Sigmoid colon (tissue), 7 donors: Measurements from ENCODE around the gene ARHGAP8. TPM values are rescaled to one million over a fixed set of nuclear protein-coding genes. Genes with fewer than 3 reads are reported as not detected.

ENCODE experiments used
- DNase-seq: peaks from one replicate; pipeline ENCODE4 v3.0.0-alpha.2; 2019
- H3K27ac ChIP-seq, 4 donors: fragments of 200-600 bp; sonication (generic); one replicate each; pipeline ENCODE4 v1.5.1; 2016 to 2019; ENCODE audit warnings: mild to moderate bottlenecking in 1 of 4
- H3K27me3 ChIP-seq, 3 donors: fragments of 200-600 bp; sonication (generic); one replicate each; pipeline ENCODE4 v1.5.1; 2019; ENCODE audit warnings: mild to moderate bottlenecking in 1 of 3
- H3K36me3 ChIP-seq, 4 donors: fragments of 200-600 bp; sonication (generic); one replicate each; pipeline ENCODE4 v1.5.1; 2016 to 2019
- H3K4me1 ChIP-seq, 4 donors: fragments of 200-600 bp; sonication (generic); one replicate each; pipeline ENCODE4 v1.5.1; 2017 to 2019
- H3K4me3 ChIP-seq, 4 donors: fragments of 200-600 bp; sonication (generic); one replicate each; pipeline ENCODE4 v1.5.1; 2017 to 2019; ENCODE audit warnings: mild to moderate bottlenecking in 2 of 4, moderate library complexity in 1 of 4
- H3K9me3 ChIP-seq, 4 donors: fragments of 200-600 bp in 3 of 4; sonication (generic) in 3 of 4; one replicate each; pipeline versions ENCODE4 v1.5.1 to v1.6.1; 2013 to 2019
- EP300 ChIP-seq, 4 donors: sonication (generic); formaldehyde crosslinking; IDR thresholded peaks; one replicate each; pipeline ENCODE4 v1.6.1; 2017; ENCODE audit warnings: antibody characterized with exemption in 4 of 4
- POLR2A ChIP-seq, 2 donors: fragments of 450-650 bp; IDR thresholded peaks; one replicate each; pipeline ENCODE4 v1.6.1; 2016; ENCODE audit warnings: antibody characterized with exemption in 2 of 2, mild to moderate bottlenecking in 2 of 2, moderate library complexity in 2 of 2
- POLR2AphosphoS5 ChIP-seq, 4 donors: sonication (generic); formaldehyde crosslinking; IDR thresholded peaks; one replicate each; pipeline ENCODE4 v1.6.1; 2017; ENCODE audit warnings: antibody characterized with exemption in 4 of 4
- WGBS, 2 donors: extraction: QIAGEN DNeasy Blood & Tissue Kit; methylation state at CpG; one replicate each; pipeline ENCODE4 v1.1.7; 2013; 5-methylcytosine and 5-hydroxymethylcytosine counted together
- intact Hi-C: fragments of 100-400 bp; cut with DNase I; formaldehyde crosslinking; loops from one replicate; pipeline ENCODE4 v1.15.1; 2023
- polyA plus RNA-seq, 3 donors: library from polyadenylated mRNA; stranded (reverse); fragments of 200-250 nt; gene quantifications; one replicate each; pipeline ENCODE4 v1.2.3, GENCODE V29; 2013
- total RNA-seq, 4 donors: library from RNA; depleted of rRNA; stranded (reverse); fragments of >200 nt; gene quantifications; one replicate each; pipeline ENCODE4 v1.1.0, GENCODE V29; 2016
- TF ChIP-seq, protein P1 (sequence below), 4 experiments: fragments of 450-650 bp in 3 of 4; fragments of 200-600 bp in 1 of 4; IDR thresholded peaks; one replicate each; pipeline ENCODE4 v1.5.1; 2016 to 2019; ENCODE audit warnings: antibody characterized with exemption in 4 of 4, mild to moderate bottlenecking in 3 of 4, moderate library complexity in 2 of 4
- donor health status: healthy with polysubstance abuse.
- donor health status: Bipolar disorder and iron deficiency.
- donor health status: healthy.

ARHGAP8 gene
- total and polyA plus RNA-seq, 7 donors = 0.66 to 30.9 (median 6.0) TPM; not detected in 1

DNA sequence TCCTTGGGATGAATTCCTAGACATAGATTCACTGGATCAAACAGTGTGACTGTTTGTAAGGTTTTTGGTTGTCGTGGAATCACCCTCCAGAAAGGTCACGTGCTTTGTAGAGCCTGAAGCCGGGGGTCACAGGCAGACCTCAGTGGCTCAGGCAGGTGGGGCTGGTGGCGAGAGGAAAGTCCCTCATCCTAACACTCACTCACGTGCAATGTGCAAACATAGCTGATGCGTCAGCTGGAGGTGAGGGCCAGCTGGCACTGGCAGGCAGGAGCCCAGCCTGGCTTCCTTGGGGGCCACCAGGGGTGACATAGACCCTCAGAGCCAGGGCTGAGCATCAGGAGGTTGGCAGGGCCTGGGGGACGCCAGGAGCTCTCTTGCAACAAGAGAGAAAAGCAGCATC is 90.0 kb downstream of the ARHGAP8 start:
- no peak for TF ChIP-seq POLR2AphosphoS5 (IDR thresholded peaks at IDR 0.05)
- no peak for TF ChIP-seq POLR2A (IDR thresholded peaks at IDR 0.05)
- no peak for TF ChIP-seq EP300 (IDR thresholded peaks at IDR 0.05)
- TF ChIP-seq, protein P1, sequence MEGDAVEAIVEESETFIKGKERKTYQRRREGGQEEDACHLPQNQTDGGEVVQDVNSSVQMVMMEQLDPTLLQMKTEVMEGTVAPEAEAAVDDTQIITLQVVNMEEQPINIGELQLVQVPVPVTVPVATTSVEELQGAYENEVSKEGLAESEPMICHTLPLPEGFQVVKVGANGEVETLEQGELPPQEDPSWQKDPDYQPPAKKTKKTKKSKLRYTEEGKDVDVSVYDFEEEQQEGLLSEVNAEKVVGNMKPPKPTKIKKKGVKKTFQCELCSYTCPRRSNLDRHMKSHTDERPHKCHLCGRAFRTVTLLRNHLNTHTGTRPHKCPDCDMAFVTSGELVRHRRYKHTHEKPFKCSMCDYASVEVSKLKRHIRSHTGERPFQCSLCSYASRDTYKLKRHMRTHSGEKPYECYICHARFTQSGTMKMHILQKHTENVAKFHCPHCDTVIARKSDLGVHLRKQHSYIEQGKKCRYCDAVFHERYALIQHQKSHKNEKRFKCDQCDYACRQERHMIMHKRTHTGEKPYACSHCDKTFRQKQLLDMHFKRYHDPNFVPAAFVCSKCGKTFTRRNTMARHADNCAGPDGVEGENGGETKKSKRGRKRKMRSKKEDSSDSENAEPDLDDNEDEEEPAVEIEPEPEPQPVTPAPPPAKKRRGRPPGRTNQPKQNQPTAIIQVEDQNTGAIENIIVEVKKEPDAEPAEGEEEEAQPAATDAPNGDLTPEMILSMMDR (IDR thresholded peaks at IDR 0.05) = no peak
- Histone ChIP-seq H3K4me1 (no peaks in the 10 kb centered on the region), H3K4me3 (no peak overlapping the region), H3K9me3 (peaks cover 0 to 2% (median 0%) of the 10 kb centered on the region in 4 donors), H3K27me3 (peaks cover 0 to 10% (median 0%) of the 10 kb centered on the region in 3 donors), H3K36me3 (no peaks in the 10 kb centered on the region), H3K27ac (no peak overlapping the region)
- DNase-seq = no peak
- WGBS, 2 donors = 81 to 88% methylated on average over 7 of the region's 7 CpGs
- intact Hi-C loops = no loop called here

DNA sequence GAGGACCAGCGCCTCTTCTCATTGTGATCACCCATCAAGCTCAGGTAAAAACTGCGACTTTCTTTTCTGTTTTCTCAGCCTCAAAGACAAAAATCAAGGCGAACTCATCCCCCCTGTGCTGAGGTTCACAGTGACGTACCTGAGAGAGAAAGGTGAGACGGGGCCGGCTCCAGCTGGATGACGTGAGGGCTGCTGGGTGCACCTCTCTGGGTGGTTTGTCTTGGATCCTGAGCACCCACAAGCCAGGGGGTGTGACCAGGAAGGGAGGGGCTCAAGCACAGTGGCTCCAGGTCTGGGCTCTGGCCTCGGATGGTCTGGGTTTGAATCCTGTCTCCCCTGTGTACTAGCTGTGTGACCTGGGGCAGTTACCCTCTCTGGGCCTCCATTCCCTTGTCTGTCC is 92.8 kb downstream of the ARHGAP8 start:
- DNase-seq = no peak
- Histone ChIP-seq H3K9me3 (peaks cover 0 to 2% (median 0%) of the 10 kb centered on the region in 4 donors), H3K4me3 (no peak overlapping the region), H3K27me3 (peaks cover 0 to 6% (median 0%) of the 10 kb centered on the region in 3 donors), H3K27ac (no peak overlapping the region), H3K36me3 (no peaks in the 10 kb centered on the region), H3K4me1 (no peaks in the 10 kb centered on the region)
- intact Hi-C loops = no loop called here
- 94 to 95% methylated on average over 8 of the region's 8 CpGs for WGBS, 2 donors
- TF ChIP-seq, protein P1 (IDR thresholded peaks at IDR 0.05) = no peak
- no peak for TF ChIP-seq POLR2AphosphoS5 (IDR thresholded peaks at IDR 0.05)
- TF ChIP-seq POLR2A (IDR thresholded peaks at IDR 0.05) = no peak
- TF ChIP-seq EP300 (IDR thresholded peaks at IDR 0.05) = no peak

DNA sequence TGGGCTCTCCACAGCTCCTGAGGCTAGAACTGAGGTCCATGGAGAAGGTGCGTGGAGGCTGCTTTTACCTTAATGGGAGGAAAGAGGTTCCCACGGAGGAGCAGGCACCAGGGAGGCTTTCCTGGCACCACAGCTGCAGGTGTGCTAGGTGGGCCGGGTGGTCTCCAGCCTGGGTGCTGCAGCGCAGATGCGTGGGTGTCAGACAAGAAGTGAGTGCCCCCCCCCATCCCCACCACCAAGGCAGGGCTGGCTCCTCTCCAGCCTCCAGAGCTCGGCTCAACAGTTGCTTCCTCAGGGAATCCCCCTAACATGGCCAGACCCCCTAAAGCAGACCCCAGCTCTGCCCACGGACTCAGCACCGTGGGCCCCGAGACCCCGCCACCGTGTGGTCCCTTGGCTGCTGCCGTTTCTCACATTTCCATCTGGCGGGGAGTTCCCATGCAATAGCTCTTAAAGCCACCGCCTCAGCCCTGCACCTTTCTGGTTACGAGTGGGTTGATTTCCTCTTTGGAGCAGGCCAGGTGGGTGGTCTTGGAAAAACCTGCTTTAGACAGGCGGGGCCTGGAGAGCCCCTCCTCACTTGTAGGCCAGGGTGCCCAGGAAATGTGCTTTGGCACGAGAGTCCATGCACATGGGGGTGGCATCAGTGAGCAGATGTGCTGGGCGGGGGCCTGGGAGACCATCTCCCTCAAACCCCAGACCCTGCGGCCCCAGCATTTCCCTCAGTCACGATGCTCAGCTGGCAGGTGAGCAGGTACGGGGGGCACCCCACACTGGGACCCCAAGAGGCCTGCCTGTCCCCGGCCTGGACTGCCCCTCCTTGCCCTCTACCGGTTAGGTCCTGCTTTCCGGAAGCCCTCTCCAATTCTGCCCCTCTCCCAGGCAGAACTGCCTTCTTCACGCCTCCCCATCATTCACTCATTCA is 93.7 kb downstream of the ARHGAP8 start:
- 89 to 90% methylated on average over 25 of the region's 25 CpGs for WGBS, 2 donors
- no peaks in the 10 kb centered on the region for H3K4me1 ChIP-seq
- H3K36me3 ChIP-seq = no peaks in the 10 kb centered on the region
- no peak for TF ChIP-seq POLR2A (IDR thresholded peaks at IDR 0.05)
- TF ChIP-seq, protein P1 (IDR thresholded peaks at IDR 0.05) = no peak
- no peak for DNase-seq
- intact Hi-C loops = no loop called here
- peaks cover 0 to 2% (median 0%) of the 10 kb centered on the region in 4 donors for H3K9me3 ChIP-seq
- no peak overlapping the region for H3K4me3 ChIP-seq
- no peak overlapping the region for H3K27ac ChIP-seq
- H3K27me3 ChIP-seq = peaks cover 0 to 2% (median 0%) of the 10 kb centered on the region in 3 donors

DNA sequence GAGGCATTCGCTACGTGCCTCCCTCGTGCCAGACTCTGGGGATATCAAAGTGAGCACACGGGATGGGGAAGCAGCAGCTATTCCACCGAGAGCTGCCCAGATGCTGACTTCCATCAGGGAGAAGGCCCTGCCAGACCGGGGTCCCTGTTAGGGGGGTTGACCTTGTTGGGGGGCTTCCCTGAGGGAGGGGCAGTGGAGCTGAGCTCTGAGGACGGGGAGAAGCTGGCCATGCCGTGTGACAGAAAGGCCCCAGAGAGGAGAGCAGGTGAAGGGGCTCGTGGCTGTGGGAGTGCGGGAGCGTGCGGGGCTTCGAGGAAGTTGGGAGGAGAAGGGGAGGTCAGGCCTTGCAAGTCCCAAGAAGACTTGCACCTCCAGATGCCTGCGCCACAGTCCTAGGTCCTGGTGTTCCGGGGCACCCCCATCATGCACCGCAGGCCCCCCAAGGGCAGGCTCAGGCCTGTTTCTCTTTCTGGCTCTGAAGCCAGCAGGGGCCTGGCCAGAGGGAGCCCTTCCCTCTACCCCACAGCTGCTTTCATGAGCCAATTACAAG is 94.4 kb downstream of the ARHGAP8 start:
- H3K9me3 ChIP-seq = peaks cover 0 to 2% (median 0%) of the 10 kb centered on the region in 4 donors
- intact Hi-C loops = no loop called here
- no peaks in the 10 kb centered on the region for H3K27me3 ChIP-seq
- TF ChIP-seq, protein P1 (IDR thresholded peaks at IDR 0.05) = no peak
- TF ChIP-seq POLR2A (IDR thresholded peaks at IDR 0.05) = no peak
- 91 to 94% methylated on average over 16 of the region's 16 CpGs for WGBS, 2 donors
- H3K36me3 ChIP-seq = no peaks in the 10 kb centered on the region
- H3K4me3 ChIP-seq = no peak overlapping the region
- no peak for DNase-seq
- H3K27ac ChIP-seq = no peak overlapping the region
- H3K4me1 ChIP-seq = no peaks in the 10 kb centered on the region
